K562 (cell line): ENCODE data around the gene S100A6. TPM values are rescaled to one million over a fixed set of nuclear protein-coding genes. Genes with fewer than 3 reads are reported as not detected.

Experiments
- E2F1 ChIP-seq: sonication (generic); formaldehyde crosslinking; IDR thresholded peaks from 2 replicates; pipeline ENCODE4 v1.8.1; 2023; ENCODE audit warnings: mild to moderate bottlenecking, missing genetic modification reagents, moderate library complexity
- RCOR1 ChIP-seq, 2 experiments: IDR thresholded peaks; 2 replicates each; pipeline ENCODE4 v1.6.1; 2012; ENCODE audit warnings: low read depth in 2 of 2, low read length in 2 of 2, borderline replicate concordance in 1 of 2, improper control_type of control experiment in 1 of 2
- ZNF780A ChIP-seq: fragments of 250-450 bp; sonication (Bioruptor Pico); IDR thresholded peaks from 2 replicates; pipeline ENCODE4 v1.5.0; 2021; ENCODE audit warnings: mild to moderate bottlenecking
- polyA plus RNA-seq, 8 experiments: library from polyadenylated mRNA; depleted of rRNA in 4 of 8; stranded (reverse) in 5 of 8; unstranded in 3 of 8; fragments of >200 nt; fragmentation: Nextera tagmentation in 2 of 8; fragmentation: Illumina TruSeq in 1 of 8; extraction: Ambion mirVana in 2 of 8; extraction: Trizol in 1 of 8; gene quantifications; 2 replicates each; pipeline versions ENCODE4 v1.2.1 to v1.2.3, GENCODE V29; 2011 to 2014; ENCODE audit warnings: inconsistent platforms in 1 of 8, missing spikeins in 1 of 8
- total RNA-seq, 7 experiments: library from RNA; depleted of rRNA in 6 of 7; stranded (reverse); fragments of >200 nt in 6 of 7; fragmentation: Illumina TruSeq in 2 of 7; extraction: Trizol in 2 of 7; gene quantifications; 2 replicates each; pipeline versions ENCODE4 v1.2.1 to v1.2.3, GENCODE V29; 2011 to 2021; ENCODE audit warnings: low replicate concordance in 1 of 7
- TF ChIP-seq, protein P1 (sequence below): sonication (generic); formaldehyde crosslinking; IDR thresholded peaks from 2 replicates; pipeline ENCODE4 v1.5.0; 2020; ENCODE audit warnings: missing genetic modification reagents
- TF ChIP-seq, protein P2 (sequence below), 2 experiments: fragments of 200-800 bp in 1 of 2; sonication (Bioruptor generic) in 1 of 2; sonication (generic) in 1 of 2; formaldehyde crosslinking in 1 of 2; IDR thresholded peaks in 1 of 2; conservative IDR thresholded peaks in 1 of 2; 2 replicates each; pipeline versions ENCODE4 v1.5.0 to v1.6.1; 2016 to 2020; ENCODE audit warnings: missing compliant biosample characterization in 1 of 2, missing genetic modification characterization in 1 of 2, missing genetic modification reagents in 1 of 2
- TF ChIP-seq, protein P3 (sequence below): fragments of 250-450 bp; sonication (Bioruptor Pico); IDR thresholded peaks from 2 replicates; pipeline ENCODE4 v1.8.0; 2021; ENCODE audit warnings: mild to moderate bottlenecking, moderate library complexity

The S100A6 gene
- total and polyA plus RNA-seq, 9 of the 15 experiments (the other 6 are each of a cell fraction or from before 2014, with no cell fraction given) = 9.8 to 66.5 (median 23.2) TPM

GRCh38 chr1:153498746-153499145 lies 37.0 kb downstream of the S100A6 start (continued):
- no peak for TF ChIP-seq E2F1 (CRISPR knock-in tag)
- TF ChIP-seq, protein P1, sequence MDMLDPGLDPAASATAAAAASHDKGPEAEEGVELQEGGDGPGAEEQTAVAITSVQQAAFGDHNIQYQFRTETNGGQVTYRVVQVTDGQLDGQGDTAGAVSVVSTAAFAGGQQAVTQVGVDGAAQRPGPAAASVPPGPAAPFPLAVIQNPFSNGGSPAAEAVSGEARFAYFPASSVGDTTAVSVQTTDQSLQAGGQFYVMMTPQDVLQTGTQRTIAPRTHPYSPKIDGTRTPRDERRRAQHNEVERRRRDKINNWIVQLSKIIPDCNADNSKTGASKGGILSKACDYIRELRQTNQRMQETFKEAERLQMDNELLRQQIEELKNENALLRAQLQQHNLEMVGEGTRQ = no peak
- no peak for TF ChIP-seq ZNF780A
- TF ChIP-seq, protein P2, sequence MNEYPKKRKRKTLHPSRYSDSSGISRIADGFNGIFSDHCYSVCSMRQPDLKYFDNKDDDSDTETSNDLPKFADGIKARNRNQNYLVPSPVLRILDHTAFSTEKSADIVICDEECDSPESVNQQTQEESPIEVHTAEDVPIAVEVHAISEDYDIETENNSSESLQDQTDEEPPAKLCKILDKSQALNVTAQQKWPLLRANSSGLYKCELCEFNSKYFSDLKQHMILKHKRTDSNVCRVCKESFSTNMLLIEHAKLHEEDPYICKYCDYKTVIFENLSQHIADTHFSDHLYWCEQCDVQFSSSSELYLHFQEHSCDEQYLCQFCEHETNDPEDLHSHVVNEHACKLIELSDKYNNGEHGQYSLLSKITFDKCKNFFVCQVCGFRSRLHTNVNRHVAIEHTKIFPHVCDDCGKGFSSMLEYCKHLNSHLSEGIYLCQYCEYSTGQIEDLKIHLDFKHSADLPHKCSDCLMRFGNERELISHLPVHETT (CRISPR knock-in tag; conservative IDR thresholded peaks at IDR 0.05 in 1 of 2, IDR thresholded peaks at IDR 0.05 in 1 of 2) = no peak
- TF ChIP-seq, protein P3, sequence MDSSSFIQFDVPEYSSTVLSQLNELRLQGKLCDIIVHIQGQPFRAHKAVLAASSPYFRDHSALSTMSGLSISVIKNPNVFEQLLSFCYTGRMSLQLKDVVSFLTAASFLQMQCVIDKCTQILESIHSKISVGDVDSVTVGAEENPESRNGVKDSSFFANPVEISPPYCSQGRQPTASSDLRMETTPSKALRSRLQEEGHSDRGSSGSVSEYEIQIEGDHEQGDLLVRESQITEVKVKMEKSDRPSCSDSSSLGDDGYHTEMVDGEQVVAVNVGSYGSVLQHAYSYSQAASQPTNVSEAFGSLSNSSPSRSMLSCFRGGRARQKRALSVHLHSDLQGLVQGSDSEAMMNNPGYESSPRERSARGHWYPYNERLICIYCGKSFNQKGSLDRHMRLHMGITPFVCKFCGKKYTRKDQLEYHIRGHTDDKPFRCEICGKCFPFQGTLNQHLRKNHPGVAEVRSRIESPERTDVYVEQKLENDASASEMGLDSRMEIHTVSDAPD (CRISPR knock-in tag) = no peak
- TF ChIP-seq RCOR1 (IDR thresholded peaks at IDR 0.05; ENCODE audit: borderline replicate concordance in 1 of 2, low read depth in 2 of 2, low read length in 2 of 2) = no peak
